Sigmoid colon (tissue), 7 donors: ENCODE results near the gene PPFIBP1. TPM values are rescaled to one million over a fixed set of nuclear protein-coding genes. Genes with fewer than 3 reads are reported as not detected.
A peak's percentile ranks its signal among the peaks of the same experiment; 100 is the strongest.

Experiments
- DNase-seq: peaks from one replicate; pipeline ENCODE4 v3.0.0-alpha.2; 2019
- H3K27ac ChIP-seq, 4 donors: fragments of 200-600 bp; sonication (generic); one replicate each; pipeline ENCODE4 v1.5.1; 2016 to 2019; ENCODE audit warnings: mild to moderate bottlenecking in 1 of 4
- H3K27me3 ChIP-seq, 3 donors: fragments of 200-600 bp; sonication (generic); one replicate each; pipeline ENCODE4 v1.5.1; 2019; ENCODE audit warnings: mild to moderate bottlenecking in 1 of 3
- H3K36me3 ChIP-seq, 4 donors: fragments of 200-600 bp; sonication (generic); one replicate each; pipeline ENCODE4 v1.5.1; 2016 to 2019
- H3K4me1 ChIP-seq, 4 donors: fragments of 200-600 bp; sonication (generic); one replicate each; pipeline ENCODE4 v1.5.1; 2017 to 2019
- H3K4me3 ChIP-seq, 4 donors: fragments of 200-600 bp; sonication (generic); one replicate each; pipeline ENCODE4 v1.5.1; 2017 to 2019; ENCODE audit warnings: mild to moderate bottlenecking in 2 of 4, moderate library complexity in 1 of 4
- H3K9me3 ChIP-seq, 4 donors: fragments of 200-600 bp in 3 of 4; sonication (generic) in 3 of 4; one replicate each; pipeline versions ENCODE4 v1.5.1 to v1.6.1; 2013 to 2019
- CTCF ChIP-seq, 4 experiments: fragments of 450-650 bp in 3 of 4; fragments of 200-600 bp in 1 of 4; IDR thresholded peaks; one replicate each; pipeline ENCODE4 v1.5.1; 2016 to 2019; ENCODE audit warnings: antibody characterized with exemption in 4 of 4, mild to moderate bottlenecking in 3 of 4, moderate library complexity in 2 of 4
- EP300 ChIP-seq, 4 donors: sonication (generic); formaldehyde crosslinking; IDR thresholded peaks; one replicate each; pipeline ENCODE4 v1.6.1; 2017; ENCODE audit warnings: antibody characterized with exemption in 4 of 4
- POLR2A ChIP-seq, 2 donors: fragments of 450-650 bp; IDR thresholded peaks; one replicate each; pipeline ENCODE4 v1.6.1; 2016; ENCODE audit warnings: antibody characterized with exemption in 2 of 2, mild to moderate bottlenecking in 2 of 2, moderate library complexity in 2 of 2
- POLR2AphosphoS5 ChIP-seq, 4 donors: sonication (generic); formaldehyde crosslinking; IDR thresholded peaks; one replicate each; pipeline ENCODE4 v1.6.1; 2017; ENCODE audit warnings: antibody characterized with exemption in 4 of 4
- WGBS, 2 donors: extraction: QIAGEN DNeasy Blood & Tissue Kit; methylation state at CpG; one replicate each; pipeline ENCODE4 v1.1.7; 2013; 5-methylcytosine and 5-hydroxymethylcytosine counted together
- intact Hi-C: fragments of 100-400 bp; cut with DNase I; formaldehyde crosslinking; loops from one replicate; pipeline ENCODE4 v1.15.1; 2023
- polyA plus RNA-seq, 3 donors: library from polyadenylated mRNA; stranded (reverse); fragments of 200-250 nt; gene quantifications; one replicate each; pipeline ENCODE4 v1.2.3, GENCODE V29; 2013
- total RNA-seq, 4 donors: library from RNA; depleted of rRNA; stranded (reverse); fragments of >200 nt; gene quantifications; one replicate each; pipeline ENCODE4 v1.1.0, GENCODE V29; 2016
- donor health status: healthy with polysubstance abuse.
- donor health status: Bipolar disorder and iron deficiency.
- donor health status: healthy.

PPFIBP1 gene
- 100 to 1,000 TPM in 1 of 4 donors, 10 to 100 TPM in 3; 65.3 to 101 (median 75.9) TPM for total RNA-seq
- 10 to 100 TPM in 2 of 3 donors, 1 to 10 TPM in 1; 5.5 to 18.6 (median 14.0) TPM for polyA plus RNA-seq

- Histone ChIP-seq H3K27ac (peak within 1 kb of the TSS; percentile 86 to 88 (median 87)), H3K4me1 (peaks cover 0 to 19% (median 7%) of the 10 kb centered on the region in 4 donors), H3K4me3 (peak within 1 kb of the TSS; percentile 47 to 73 (median 69)), H3K9me3 (no peaks in the 10 kb centered on the region), H3K27me3 (no peaks in the 10 kb centered on the region), H3K36me3 (no peaks in the 10 kb centered on the region)
- WGBS, 2 donors, result 0% methylated on average over 41 of the region's 41 CpGs
- peak; percentile 70 to 74 for TF ChIP-seq POLR2A (IDR thresholded peaks at IDR 0.05)
- TF ChIP-seq EP300 (IDR thresholded peaks at IDR 0.05), result no peak
- TF ChIP-seq POLR2AphosphoS5 (IDR thresholded peaks at IDR 0.05), result peak; percentile 85 to 98 (median 90)
- TF ChIP-seq CTCF (IDR thresholded peaks at IDR 0.05), result peak in 1 of 4 experiments; percentile 24
- intact Hi-C loops, result loop anchor here (2.0 to 10.0 kb wide), 3 partner anchors 87 to 129 kb away; no protein-coding TSS in a partner anchor
- peak; percentile 99 for DNase-seq
Measured at GRCh38 chr12:27523642-27524493, at the start of gene PPFIBP1. Gene PPFIBP1, plus strand, starts transcription at chr12:27524206. Its CDS starts 109,191 bp downstream, at chr12:27633397.

DNA sequence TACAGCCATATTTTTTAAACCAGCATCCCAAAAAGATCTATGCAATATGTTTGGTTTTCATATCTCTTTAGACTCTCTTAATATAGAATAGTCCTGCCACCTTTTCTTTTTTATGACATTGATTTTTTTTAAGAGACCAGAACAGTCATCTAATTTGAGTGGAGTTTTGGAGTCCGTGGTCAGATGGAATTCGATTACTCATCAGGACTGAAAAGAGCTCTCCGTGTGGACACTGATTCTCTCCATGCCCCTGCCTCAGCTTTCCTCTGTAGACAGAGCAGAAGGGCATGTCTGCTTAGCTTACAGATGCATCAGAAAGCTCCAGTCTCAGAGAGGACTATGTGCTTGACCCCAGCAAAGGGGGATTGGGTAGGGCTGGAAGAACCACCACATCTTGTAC lies 49.7 kb upstream of the PPFIBP1 start:
- 66 to 83% methylated on average over 3 of the region's 3 CpGs for WGBS, 2 donors

GRCh38 chr12:27477049-27477448 lies 47.0 kb upstream of the PPFIBP1 start:
- no peak for DNase-seq
- Histone ChIP-seq H3K27ac (no peak overlapping the region), H3K4me1 (no peaks in the 10 kb centered on the region), H3K4me3 (no peak overlapping the region), H3K27me3 (no peaks in the 10 kb centered on the region), H3K9me3 (peaks cover 3 to 13% (median 5%) of the 10 kb centered on the region in 4 donors), H3K36me3 (no peaks in the 10 kb centered on the region)
- TF ChIP-seq POLR2AphosphoS5 (IDR thresholded peaks at IDR 0.05) (no peak), EP300 (IDR thresholded peaks at IDR 0.05) (no peak), CTCF (IDR thresholded peaks at IDR 0.05) (no peak), POLR2A (IDR thresholded peaks at IDR 0.05) (no peak)
- intact Hi-C loops, result no loop called here

More for the DNA sequence above, 49.7 kb upstream of the PPFIBP1 start:
- DNase-seq, result no peak
- peaks cover 3 to 13% (median 5%) of the 10 kb centered on the region in 4 donors for H3K9me3 ChIP-seq
- H3K27ac ChIP-seq, result no peak overlapping the region
- intact Hi-C loops, result no loop called here
- no peak for TF ChIP-seq CTCF (IDR thresholded peaks at IDR 0.05)
- no peak for TF ChIP-seq POLR2AphosphoS5 (IDR thresholded peaks at IDR 0.05)
- TF ChIP-seq POLR2A (IDR thresholded peaks at IDR 0.05), result no peak
- TF ChIP-seq EP300 (IDR thresholded peaks at IDR 0.05), result no peak
- no peaks in the 10 kb centered on the region for H3K4me1 ChIP-seq
- H3K4me3 ChIP-seq, result no peak overlapping the region
- no peaks in the 10 kb centered on the region for H3K27me3 ChIP-seq
- H3K36me3 ChIP-seq, result no peaks in the 10 kb centered on the region

GRCh38 chr12:27478949-27479348 lies 45.1 kb upstream of the PPFIBP1 start:
- TF ChIP-seq POLR2A (IDR thresholded peaks at IDR 0.05) (no peak), CTCF (IDR thresholded peaks at IDR 0.05) (no peak), EP300 (IDR thresholded peaks at IDR 0.05) (no peak), POLR2AphosphoS5 (IDR thresholded peaks at IDR 0.05) (no peak)
- intact Hi-C loops, result no loop called here
- H3K27me3 ChIP-seq, result no peaks in the 10 kb centered on the region

More at GRCh38 chr12:27478949-27479348, 45.1 kb upstream of the PPFIBP1 start:
- no peak for DNase-seq
- Histone ChIP-seq H3K27ac (no peak overlapping the region), H3K36me3 (no peaks in the 10 kb centered on the region), H3K4me1 (no peaks in the 10 kb centered on the region), H3K4me3 (no peak overlapping the region), H3K9me3 (peaks cover 3 to 13% (median 5%) of the 10 kb centered on the region in 4 donors)
